Bone marrow (tissue), 2 donors: Measurements from ENCODE around the gene OPRD1.
"Not testable (repeated sequence)": the region's sequence is repeated elsewhere in the genome, so short reads cannot be mapped to it uniquely, and the experiment has no call there.

Experiments used
- DNase-seq, 2 donors: peaks; one replicate each; lab custom pipeline; 2025; lab: John Stamatoyannopoulos, UW

The OPRD1 gene

DNA sequence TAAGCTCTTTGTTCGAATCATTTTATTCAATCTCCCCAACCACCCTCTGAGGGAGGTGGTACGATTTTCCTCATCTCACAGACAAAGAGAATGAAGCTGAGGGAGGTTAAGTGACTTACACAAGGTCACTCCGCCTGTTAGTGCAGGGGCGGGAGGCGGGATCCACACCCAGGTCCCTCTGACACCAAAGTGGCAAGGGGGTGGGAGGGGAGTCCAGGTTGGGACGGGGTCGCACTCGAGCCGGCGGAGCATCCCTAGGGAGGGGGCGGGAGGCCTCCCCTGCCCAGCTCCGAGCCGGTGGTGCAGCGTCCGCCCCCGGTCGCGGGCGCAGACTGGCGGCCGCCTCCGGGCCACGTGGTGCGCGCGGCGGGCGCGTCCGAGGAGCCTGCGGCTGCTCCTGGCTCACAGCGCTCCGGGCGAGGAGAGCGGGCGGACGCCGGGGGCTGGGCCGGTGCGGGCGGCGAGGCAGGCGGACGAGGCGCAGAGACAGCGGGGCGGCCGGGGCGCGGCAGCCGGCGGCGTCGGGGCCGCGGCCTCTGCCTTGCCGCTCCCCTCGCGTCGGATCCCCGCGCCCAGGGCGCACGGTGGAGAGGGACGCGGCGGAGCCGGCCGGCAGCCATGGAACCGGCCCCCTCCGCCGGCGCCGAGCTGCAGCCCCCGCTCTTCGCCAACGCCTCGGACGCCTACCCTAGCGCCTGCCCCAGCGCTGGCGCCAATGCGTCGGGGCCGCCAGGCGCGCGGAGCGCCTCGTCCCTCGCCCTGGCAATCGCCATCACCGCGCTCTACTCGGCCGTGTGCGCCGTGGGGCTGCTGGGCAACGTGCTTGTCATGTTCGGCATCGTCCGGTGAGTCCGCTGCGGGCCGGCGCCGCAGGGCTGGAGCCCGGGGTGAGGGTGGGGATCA is at the start of gene OPRD1:
OPRD1 (plus strand) TSS at position 405 of the 903 bp plus-strand sequence; CDS start at position 619, 214 bp downstream.
- DNase-seq, result no peak

DNA sequence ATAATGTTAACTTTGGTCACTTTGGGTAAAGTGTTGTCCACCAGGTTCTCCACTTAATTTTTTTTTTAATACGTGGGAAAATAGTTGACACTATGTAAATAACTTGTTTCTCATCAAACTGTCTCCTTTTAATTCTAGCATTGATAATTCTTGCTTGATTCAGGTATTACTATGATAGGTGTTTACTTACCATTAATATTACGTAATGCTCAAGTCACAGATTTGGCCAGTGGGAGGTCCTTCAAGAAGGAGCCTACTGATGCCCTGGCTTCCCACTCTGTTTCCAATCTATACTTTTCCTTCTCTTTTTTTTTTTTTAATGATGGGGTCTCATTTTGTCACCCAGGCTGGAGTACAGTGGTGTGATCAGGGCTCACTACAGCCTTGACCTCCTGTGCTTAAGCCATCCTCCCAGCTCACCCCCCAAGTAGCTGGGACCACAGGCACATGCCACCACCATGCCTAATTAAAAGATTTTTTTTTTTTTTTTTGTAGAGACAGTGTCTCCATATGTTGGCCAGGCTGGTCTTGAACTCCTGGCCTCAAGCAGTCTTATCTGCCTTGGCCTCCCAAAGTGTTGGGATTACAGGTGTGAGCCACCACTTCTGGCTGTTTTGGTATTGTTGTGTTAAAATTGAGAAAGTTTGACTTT is 45.3 kb upstream of the OPRD1 start:
- no peak for DNase-seq

DNA sequence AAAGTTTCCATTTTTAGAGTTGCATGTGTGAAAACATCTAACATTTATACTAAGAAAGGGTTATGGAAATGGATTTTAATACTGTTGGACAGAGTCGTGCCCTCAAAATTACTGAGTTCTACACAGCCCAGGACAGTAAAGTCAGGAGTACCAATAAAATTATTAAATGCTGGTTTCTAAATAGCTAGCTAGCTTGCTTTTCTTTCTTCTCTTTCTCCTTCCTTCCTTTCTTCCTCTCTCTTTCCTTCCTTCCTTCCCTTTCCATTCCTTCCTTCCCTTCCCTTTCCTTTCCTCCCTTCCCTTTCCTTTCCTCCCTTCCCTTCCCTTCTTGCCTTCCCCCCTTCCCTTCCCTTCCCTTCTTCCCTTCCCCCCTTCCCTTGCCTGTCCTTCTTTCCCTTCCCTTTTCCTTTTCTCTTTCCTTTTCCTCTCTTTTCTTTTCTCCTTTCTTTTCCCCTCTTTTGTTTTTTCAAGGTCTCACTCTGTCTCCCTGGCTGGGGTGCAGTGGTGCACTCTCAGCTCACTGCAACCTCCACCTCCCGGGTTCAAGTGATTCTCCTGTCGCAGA is 41.3 kb upstream of the OPRD1 start:
- DNase-seq, result no peak

DNA sequence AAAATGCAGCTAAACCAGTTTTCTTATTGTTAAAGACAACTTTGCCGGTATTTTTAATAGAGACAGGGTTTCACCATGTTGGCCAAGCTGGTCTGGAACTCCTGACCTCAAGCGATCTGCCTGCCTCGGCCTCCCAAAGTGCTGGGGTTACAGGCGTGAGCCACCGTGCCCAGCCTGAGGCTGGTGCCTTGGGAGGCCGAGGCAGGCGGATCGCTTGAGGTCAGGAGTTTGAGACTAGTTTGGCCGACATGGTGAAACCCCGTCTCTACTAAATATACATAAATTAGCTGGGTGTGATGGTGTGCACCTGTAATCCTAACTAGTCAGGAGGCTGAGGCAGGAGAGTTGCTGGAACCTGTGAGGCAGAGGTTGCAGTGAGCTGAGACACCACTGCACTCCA is 40.0 kb upstream of the OPRD1 start:
- DNase-seq, result not testable (repeated sequence)

DNA sequence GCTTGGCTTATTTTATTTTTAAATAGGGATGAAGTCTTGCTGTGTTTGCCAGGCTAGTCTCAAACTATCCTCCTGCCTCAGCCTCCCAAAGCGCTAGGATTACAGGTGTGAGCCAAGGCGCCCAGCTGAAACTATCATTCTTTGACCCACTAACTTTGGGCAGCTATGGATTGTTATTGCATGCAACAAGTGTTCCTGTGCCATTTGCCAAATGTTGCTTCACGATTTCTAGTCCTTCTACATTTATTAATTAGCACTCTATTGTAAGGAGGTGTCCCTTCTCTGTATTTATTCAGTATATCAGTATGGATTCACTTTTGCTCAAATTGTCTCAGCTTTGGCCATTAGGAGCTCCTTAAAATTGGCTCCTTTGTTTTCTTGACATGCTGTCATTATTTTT is 38.9 kb upstream of the OPRD1 start:
- no peak for DNase-seq

DNA sequence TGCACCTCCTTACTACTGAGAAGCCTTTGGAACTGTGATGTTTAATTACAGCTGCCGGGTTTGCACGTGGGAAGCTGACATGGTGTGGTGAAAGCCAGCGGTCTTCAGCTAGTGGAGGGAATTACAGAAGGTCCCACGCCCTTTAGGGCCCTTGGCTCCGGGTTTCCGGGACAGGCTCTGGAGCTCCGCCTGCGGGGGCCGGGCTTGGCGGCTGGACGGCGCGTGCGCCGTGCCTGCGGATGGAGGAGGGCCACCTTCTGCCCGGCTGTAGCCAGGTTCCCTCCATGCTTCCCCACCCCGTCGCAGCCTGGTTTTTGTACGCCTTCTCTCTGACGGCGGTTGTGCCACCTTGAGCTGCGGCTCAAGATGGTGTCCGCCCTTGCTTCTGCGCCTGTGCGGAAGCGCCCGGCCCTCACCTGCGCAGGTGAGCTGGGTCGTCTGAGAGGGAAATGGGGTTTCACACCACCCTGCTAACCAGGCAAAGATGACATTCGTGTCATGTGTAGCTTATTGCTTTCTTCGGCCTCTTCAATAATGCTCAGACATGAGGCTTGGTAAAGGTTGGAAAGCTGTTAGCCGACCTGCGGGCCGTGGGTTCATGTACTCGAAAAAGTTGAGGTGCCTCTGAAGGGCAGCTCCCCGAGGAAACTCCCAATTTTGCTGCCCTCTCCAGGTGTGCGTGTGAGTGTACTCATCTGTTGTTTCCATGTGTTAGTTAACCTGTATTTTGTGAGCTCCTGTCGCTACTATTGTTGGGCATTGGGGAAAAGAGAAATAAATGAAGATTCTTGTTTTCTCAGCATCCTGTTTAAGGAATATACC is 36.6 kb upstream of the OPRD1 start:
- DNase-seq, result peak; percentile 26 to 43

DNA sequence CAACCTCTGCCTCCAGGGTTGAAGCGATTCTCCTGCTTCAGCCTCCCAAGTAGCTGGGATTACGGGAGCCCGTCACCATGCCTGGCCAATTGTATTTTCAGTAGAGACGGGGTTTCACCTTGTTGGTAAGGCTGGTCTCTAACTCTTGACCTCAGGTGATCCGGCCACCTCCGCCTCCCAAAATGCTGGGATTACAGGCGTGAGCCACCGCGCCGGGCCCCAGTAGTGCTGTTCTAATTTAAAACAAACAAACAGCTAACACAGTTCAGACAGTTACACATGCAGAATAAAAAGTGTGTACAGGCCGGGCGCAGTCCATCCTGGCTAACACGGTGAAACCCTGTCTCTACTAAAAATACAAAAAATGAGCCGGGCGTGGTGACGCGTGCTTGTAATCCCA is 35.6 kb upstream of the OPRD1 start:
- no peak for DNase-seq

DNA sequence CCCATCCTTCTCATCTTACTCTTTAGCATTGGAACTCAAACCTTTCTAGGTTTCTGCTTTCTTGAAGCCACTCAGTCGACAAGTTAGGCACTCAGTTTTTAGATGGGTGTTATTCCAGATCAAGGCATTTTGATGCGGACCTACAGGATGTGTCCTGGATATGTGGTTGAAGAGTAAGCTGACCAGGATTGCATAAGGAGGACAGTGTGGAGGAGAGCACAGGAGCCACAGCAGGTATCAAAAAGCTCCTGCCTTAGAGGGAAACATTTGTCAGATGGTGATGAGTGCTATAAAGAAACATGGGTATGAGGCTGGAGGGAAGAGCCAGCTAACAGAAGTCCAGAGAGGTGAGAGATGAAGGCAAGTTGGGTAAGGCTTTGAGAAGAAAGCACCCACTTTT is 33.9 kb upstream of the OPRD1 start:
- DNase-seq, result no peak

DNA sequence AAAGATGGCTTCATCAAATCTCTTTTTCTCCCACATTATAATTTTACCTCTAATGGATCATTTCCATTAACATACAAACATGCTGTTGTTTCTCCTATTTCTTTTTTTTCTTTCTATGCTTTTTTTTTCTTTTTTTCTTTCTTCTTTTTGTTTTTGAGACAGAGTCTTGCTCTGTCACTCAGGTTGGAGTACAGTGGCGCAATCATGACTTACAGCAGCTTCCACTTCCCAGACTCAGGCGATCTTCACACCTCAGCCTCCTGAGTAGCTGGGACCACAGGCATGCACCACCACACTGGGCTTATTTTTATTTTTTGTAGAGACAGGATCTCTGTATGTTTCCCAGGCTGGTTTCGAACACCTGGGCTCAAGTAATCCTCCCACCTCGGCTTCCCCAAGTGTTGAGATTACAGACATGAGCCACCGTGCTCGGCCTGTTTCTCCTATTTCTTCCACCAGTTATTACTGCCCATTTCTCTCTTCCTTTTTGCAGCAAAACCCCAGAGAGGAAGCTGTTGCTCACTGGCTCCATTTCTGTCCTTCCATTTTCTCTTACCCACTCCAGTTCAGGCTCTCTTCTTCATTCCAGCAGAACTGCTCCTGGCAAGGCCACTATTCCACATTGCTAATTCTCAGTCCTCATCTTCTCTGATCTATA is 32.1 kb upstream of the OPRD1 start:
- DNase-seq, result no peak

DNA sequence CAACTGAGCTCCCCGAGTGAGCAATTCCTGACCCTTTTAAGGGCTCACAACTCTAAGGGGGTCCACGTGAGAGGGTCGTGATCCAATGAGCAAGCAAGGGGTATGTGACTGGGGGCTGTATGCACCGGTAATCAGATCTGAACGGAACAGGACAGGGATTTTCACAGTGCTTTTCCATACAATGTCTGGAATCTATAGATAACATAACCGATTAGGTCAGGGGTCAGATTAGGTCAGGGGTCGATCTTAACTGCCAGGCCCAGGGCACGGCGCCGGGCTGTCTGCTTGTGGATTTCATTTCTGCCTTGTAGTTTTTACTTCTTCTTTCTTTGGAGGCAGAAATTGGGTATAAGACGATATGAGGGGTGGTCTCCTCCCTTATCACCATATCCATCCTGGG is 30.7 kb upstream of the OPRD1 start:
- DNase-seq, result no peak

DNA sequence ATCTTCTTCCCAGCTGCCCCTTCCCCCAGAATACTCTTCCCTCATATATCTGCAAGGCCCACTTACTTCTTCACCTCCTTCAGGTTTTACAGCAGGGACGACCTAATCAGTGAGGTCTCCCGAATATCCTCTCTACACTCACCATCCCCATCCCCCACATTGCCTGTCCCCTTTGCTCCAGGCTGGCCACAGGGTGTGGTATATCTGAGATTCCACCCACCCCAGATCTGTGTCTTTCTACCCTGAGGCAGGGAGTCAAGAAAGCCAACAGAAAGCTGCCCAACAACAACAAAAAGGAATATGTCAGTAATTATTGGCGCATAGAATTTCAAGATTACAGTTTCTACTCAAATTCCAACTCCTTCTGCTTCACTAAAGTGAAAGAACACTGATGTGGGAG is 30.0 kb upstream of the OPRD1 start:
- no peak for DNase-seq

DNA sequence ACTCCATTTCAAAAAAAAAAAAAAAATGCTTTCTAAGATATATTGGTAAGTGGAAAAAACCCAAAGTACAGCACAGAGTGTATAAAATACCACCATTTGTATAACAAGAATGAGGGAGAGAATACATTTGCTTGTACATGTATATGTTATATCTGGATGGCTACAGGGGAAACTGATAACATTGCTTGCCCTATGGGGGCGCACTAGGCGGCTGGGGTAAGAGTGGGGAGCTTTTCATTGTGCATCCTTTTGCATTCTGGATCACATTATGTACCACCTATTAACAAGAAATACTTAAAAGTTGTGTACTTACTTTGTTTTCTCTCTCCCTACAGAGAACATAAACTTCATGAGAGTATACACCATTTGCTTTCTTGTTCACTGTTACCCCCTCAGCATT is 28.6 kb upstream of the OPRD1 start:
- no peak for DNase-seq

DNA sequence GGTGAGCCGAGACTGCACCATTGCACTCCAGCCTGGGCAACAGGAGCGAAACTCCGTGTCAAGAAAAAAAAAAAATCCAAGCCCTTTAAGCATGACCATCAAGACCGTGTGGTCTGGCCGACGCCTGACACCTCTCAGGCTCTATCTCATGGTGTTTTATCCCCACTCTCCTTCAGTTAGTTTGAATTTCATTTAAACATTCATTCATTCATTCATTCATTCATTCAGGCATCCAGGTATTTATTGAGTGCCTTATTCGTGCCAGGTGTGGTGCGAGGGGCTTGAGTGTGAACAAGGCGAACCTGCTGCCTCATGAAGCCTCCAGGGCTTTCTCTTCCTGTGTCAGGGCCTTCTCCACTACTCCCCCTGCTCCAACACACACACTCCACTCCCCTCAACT is 22.6 kb upstream of the OPRD1 start:
- no peak for DNase-seq

DNA sequence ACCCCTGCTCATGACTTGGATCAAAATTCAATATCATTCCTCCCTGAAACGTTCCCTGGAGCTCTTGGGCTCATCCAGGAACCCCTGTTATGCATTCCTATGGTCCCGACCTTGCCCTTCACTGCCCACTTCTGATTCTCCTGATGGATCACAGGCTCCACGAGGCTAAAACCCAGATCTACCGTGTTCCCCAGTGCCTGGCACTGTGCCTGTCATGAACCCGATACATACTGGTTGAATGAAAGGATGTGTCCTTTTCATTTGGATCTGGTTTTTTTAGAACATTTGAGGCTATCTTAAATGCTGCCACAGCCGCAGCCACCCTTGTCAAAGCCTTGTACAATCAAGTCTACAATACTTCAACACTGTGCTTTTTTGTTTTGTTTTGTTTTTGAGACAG is 22.2 kb upstream of the OPRD1 start:
- DNase-seq, result no peak

DNA sequence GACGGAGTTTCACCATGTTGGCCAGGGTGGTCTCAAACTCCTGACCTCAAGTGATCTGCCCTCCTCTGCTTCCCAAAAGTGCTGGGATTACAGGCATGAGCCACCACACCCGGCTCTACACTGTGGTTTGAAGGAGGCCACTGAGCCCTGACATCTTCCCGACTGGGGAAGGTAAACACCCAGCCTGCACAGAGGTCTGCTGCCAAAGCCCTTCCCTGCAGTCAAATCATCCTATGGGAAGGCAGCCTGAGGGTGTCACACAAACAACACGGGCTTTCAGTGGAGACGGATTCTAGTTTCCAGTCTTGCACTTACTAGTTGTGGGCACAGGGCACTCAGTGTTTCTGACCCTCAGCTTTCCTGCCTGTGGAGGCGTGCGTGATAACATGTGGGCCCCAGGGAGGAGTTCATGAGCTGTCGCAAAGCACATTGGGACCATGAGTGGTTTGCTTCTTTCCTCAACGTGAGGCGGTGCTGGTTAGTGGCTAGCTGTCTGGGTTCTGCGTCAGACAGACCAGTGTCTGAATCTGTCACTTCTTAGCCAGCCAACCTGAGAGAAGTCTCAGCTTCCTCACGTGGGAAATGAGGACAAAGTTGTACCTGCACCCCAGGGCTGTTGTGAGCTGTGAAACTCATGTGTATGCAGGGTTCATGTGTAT is 21.5 kb upstream of the OPRD1 start:
- no peak for DNase-seq

DNA sequence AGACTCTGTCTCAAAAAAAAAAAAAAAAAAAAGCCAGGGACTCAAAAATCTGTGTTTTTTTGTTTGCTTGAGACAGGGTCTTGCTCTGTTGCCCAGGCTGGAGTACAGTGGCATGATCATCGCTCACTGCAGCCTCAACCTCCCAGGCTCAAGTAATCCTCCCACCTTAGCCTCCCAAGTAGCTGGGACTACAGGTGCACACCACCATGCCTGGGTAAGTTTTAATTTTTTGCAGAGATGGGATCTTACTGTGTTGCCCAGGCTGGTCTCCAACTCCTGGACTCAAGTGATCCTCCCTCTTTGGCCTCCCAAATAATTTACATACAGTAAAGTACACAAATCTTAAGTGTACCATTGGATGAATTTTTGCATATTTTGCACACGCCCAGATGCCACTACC is 20.0 kb upstream of the OPRD1 start:
- DNase-seq, result not testable (repeated sequence)

DNA sequence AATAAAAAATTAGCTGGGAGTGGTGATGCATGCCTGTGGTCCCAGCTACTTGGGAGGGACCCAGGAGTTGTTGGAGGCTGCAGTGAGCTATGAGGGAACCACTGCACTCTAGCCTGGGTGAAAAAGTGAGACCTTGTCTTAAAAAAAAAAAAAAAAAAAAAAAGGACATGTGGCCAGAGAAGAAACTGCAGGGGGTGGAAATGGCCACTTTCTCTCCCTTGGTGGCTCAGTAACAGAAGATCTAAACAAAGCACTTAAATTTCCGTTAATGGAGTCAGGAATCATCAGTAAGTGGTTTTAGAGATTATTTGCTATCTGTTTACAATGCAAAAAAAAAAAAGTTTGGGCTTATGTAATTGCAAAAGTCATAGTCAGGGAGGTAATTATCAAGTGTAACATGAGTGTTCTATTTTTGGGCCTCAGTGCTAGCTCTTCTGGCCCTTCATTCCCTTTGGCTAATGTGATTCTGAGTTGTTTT is 19.3 kb upstream of the OPRD1 start:
- DNase-seq, result no peak

DNA sequence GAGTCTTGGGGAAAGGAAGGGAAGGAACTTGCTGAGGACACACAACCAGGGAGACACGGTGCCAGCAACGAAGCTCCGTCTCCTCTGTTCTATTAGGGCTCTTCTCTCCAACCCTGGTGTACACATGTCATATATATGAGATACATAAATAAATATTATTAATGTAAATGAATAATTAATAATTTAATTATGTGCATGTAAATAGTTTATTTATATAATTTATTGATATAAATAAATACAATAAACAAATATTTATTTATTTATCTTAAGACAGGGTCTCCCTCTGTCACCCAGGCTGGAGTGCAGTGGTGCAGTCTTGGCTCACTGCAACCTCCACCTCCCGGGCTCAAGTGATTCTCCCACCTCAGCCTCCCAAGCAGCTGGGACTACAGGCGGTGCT is 17.4 kb upstream of the OPRD1 start:
- DNase-seq, result not testable (repeated sequence)

DNA sequence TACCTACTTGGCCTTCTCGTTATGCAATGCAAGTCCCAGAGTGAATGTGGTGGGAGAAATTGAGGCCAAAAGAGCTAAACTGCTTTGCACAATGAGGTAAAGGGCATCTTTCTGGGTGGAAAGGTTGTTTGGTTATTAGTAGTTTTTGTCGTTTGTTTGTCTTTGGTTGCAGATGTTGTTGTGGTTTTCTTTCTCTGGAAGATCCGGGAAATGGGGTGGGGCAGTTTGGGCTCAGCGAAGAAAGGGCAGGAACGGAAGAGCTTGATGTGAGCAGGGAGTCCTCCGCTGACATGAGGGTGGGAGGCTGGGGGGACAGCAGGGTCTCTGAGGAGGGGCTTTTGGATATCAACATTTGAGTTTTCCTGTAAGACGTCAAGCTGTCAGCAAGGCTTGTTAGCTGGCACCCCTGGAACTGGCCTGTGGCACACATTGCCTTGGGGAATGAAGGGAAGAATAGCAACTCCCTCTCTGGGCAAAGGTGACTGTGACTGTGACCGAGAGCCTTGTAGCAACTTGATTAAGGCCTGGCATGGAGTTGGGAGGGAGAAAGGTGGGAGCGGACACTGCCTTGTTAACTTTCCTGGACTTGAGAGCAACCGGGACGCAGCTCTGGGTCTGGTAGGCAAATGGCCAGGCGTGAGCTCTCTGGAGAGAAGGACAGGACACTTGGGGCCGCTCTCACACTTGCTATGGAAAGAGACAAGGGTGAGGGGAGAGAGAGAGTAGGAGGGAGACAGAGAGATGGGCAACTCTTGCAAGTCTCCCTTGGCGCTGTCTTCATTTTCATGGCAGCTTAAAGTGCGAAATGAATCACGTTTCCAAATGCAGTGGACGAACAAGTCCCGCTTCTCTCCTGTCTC is 15.4 kb upstream of the OPRD1 start:
- no peak for DNase-seq

DNA sequence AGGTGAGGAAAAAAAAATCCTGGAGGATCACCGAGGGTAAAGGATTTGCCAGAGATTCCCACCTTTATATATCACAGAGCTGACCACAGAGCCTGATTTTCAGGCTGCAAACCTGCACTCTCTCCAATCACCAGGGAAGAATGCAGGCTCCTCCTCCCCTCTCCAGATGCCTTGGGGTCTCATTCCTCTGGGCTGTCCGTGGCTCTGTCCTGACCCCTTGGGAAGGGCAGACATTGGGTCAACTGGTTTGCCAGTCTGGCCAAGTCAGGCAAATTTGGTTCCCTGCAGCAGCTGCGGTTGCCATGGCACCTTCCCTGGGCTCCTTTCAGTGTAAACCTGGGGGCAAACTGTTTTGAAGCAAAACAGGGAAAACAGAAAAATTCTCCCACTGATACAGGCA is 11.6 kb upstream of the OPRD1 start:
- DNase-seq, result no peak
